Natural killer cell (primary cell): ENCODE data around the gene ERICH6B. TPM values are rescaled to one million over a fixed set of nuclear protein-coding genes. Genes with fewer than 3 reads are reported as not detected.

ENCODE experiments used
- ATAC-seq, 3 donors: fragments of 150-1000 bp in 2 of 3; fragments of 200-7000 bp in 1 of 3; cut with Tn5 transposase; 1 replicate in 1 of 3; 2 replicates in 2 of 3; pipeline ENCODE4 v1.10.0; 2021; ENCODE audit warnings: mild to moderate bottlenecking in 2 of 3, moderate library complexity in 2 of 3
- DNase-seq, 2 donors: peaks; one replicate each; pipeline versions ENCODE4 v3.0.0 to v3.0.0-alpha.2; 2013 to 2021; ENCODE audit warnings: mixed read lengths in 1 of 2
- H3K27ac ChIP-seq: one replicate; pipeline ENCODE4 v1.5.1; 2013; ENCODE audit warnings: mild to moderate bottlenecking, low read length
- H3K27me3 ChIP-seq: one replicate; pipeline ENCODE4 v1.6.1; 2013; ENCODE audit warnings: low read length; ENCODE audit not compliant: control insufficient read depth, insufficient read depth
- H3K36me3 ChIP-seq: one replicate; pipeline ENCODE4 v1.6.1; 2013; ENCODE audit warnings: low read length; ENCODE audit not compliant: control insufficient read depth, insufficient read depth
- H3K4me1 ChIP-seq: one replicate; pipeline ENCODE4 v1.6.1; 2013; ENCODE audit warnings: low read length; ENCODE audit not compliant: control insufficient read depth, insufficient read depth
- H3K4me3 ChIP-seq: one replicate; pipeline ENCODE4 v1.5.1; 2013; ENCODE audit warnings: low read length
- H3K9me3 ChIP-seq: one replicate; pipeline ENCODE4 v1.6.1; 2013; ENCODE audit warnings: low read length; ENCODE audit not compliant: control insufficient read depth, insufficient read depth
- H3K27ac Mint-ChIP-seq, 2 donors: one replicate each; pipeline ENCODE4 v1.8.0; 2022; ENCODE audit warnings: mild to moderate bottlenecking in 2 of 2, mixed read lengths in 2 of 2, moderate library complexity in 1 of 2
- H3K27me3 Mint-ChIP-seq, 2 donors: one replicate each; pipeline ENCODE4 v1.8.0; 2022; ENCODE audit warnings: low read depth in 2 of 2, mixed read lengths in 2 of 2
- H3K36me3 Mint-ChIP-seq: one replicate; pipeline ENCODE4 v1.8.0; 2022; ENCODE audit warnings: mixed read lengths
- H3K4me1 Mint-ChIP-seq, 2 donors: one replicate each; pipeline ENCODE4 v1.8.0; 2022; ENCODE audit warnings: mixed read lengths in 2 of 2
- H3K4me3 Mint-ChIP-seq: one replicate; pipeline ENCODE4 v1.8.0; 2022; ENCODE audit warnings: mild to moderate bottlenecking, moderate library complexity, mixed read lengths
- H3K9me3 Mint-ChIP-seq, 2 donors: one replicate each; pipeline ENCODE4 v1.8.0; 2022; ENCODE audit warnings: mixed read lengths in 2 of 2
- CTCF ChIP-seq: fragments of 200-600 bp; IDR thresholded peaks from one replicate; pipeline ENCODE4 v1.8.0; 2022; ENCODE audit warnings: antibody characterized with exemption
- WGBS: methylation state at CpG from one replicate; pipeline ENCODE4 v1.1.7; 2013; ENCODE audit warnings: missing lambda C conversion rate; ENCODE audit not compliant: insufficient coverage; 5-methylcytosine and 5-hydroxymethylcytosine counted together
- intact Hi-C: fragments of 100-400 bp; cut with micrococcal nuclease; formaldehyde crosslinking; loops from one replicate; pipeline ENCODE4 v1.14.2; 2022
- total RNA-seq, 4 donors: library from RNA; stranded (reverse); fragments of 120-200 nt in 1 of 4; gene quantifications; one replicate each; pipeline versions ENCODE4 v1.2.3 to v1.2.4, GENCODE V29; 2013 to 2022

The ERICH6B gene
- total RNA-seq, 3 donors from 2014 or later (not counting 1 experiment from before 2014, with no cell fraction given): not detected

- Mint-ChIP-seq H3K4me1 (peaks cover 6 to 11% of the 10 kb centered on the region in 2 donors), H3K27ac (peak overlapping the region in 1 of 2 donors; percentile 31), H3K36me3 (peaks cover 31% of the 10 kb centered on the region), H3K4me3 (no peak overlapping the region), H3K27me3 (no peaks in the 10 kb centered on the region), H3K9me3 (no peaks in the 10 kb centered on the region)
- Histone ChIP-seq H3K27me3 (no peaks in the 10 kb centered on the region), H3K4me1 (no peaks in the 10 kb centered on the region), H3K27ac (no peak overlapping the region), H3K36me3 (peaks cover 76% of the 10 kb centered on the region), H3K4me3 (no peak overlapping the region), H3K9me3 (no peaks in the 10 kb centered on the region)
- DNase-seq (no peak), ATAC-seq (no peak)
- TF ChIP-seq CTCF: no peak
- intact Hi-C loops: no loop called here
- WGBS: 98% methylated on average over 6 of the region's 6 CpGs
Observed at GRCh38 chr13:45527699-45528462, 87.7 kb downstream of the ERICH6B start.

- DNase-seq: no peak
- H3K4me3 Mint-ChIP-seq: no peak overlapping the region
- no peaks in the 10 kb centered on the region for H3K9me3 Mint-ChIP-seq
- H3K36me3 ChIP-seq: peaks cover 73% of the 10 kb centered on the region
- TF ChIP-seq CTCF: no peak
- H3K4me1 ChIP-seq: no peaks in the 10 kb centered on the region
- no peak for ATAC-seq
- H3K27ac ChIP-seq: no peak overlapping the region
- peaks cover 11 to 14% of the 10 kb centered on the region in 2 donors for H3K4me1 Mint-ChIP-seq
- no peaks in the 10 kb centered on the region for H3K27me3 Mint-ChIP-seq
- no peaks in the 10 kb centered on the region for H3K9me3 ChIP-seq
- H3K36me3 Mint-ChIP-seq: peaks cover 25% of the 10 kb centered on the region
- no peaks in the 10 kb centered on the region for H3K27me3 ChIP-seq
- whole genome bisulfite sequencing: 100% methylated on average over 2 of the region's 2 CpGs
- intact Hi-C loops: no loop called here
- H3K4me3 ChIP-seq: no peak overlapping the region
- peak overlapping the region; percentile 41 to 48 for H3K27ac Mint-ChIP-seq
Observed at GRCh38 chr13:45522571-45522970, 93.0 kb downstream of the ERICH6B start.

GRCh38 chr13:45521297-45521696 lies 94.2 kb downstream of the ERICH6B start:
- no peak overlapping the region for H3K4me3 Mint-ChIP-seq
- DNase-seq: no peak
- H3K27ac ChIP-seq: no peak overlapping the region
- H3K36me3 ChIP-seq: peaks cover 74% of the 10 kb centered on the region
- H3K36me3 Mint-ChIP-seq: peaks cover 19% of the 10 kb centered on the region
- no peak for TF ChIP-seq CTCF
- intact Hi-C loops: no loop called here
- no peak for ATAC-seq
- peaks cover 6 to 14% of the 10 kb centered on the region in 2 donors for H3K4me1 Mint-ChIP-seq
- no peak overlapping the region for H3K4me3 ChIP-seq
- no peak overlapping the region for H3K27ac Mint-ChIP-seq
- H3K9me3 Mint-ChIP-seq: no peaks in the 10 kb centered on the region
- H3K27me3 Mint-ChIP-seq: no peaks in the 10 kb centered on the region
- H3K9me3 ChIP-seq: no peaks in the 10 kb centered on the region
- H3K27me3 ChIP-seq: no peaks in the 10 kb centered on the region
- H3K4me1 ChIP-seq: no peaks in the 10 kb centered on the region
- 93% methylated on average over 4 of the region's 4 CpGs for WGBS

GRCh38 chr13:45519493-45519892 lies 96.0 kb downstream of the ERICH6B start:
- intact Hi-C loops: no loop called here
- peaks cover 0 to 9% of the 10 kb centered on the region in 2 donors for H3K4me1 Mint-ChIP-seq
- H3K27me3 Mint-ChIP-seq: no peaks in the 10 kb centered on the region
- ATAC-seq (no peak), DNase-seq (no peak)
- Histone ChIP-seq H3K4me3 (no peak overlapping the region), H3K4me1 (no peaks in the 10 kb centered on the region), H3K27ac (no peak overlapping the region), H3K9me3 (no peaks in the 10 kb centered on the region), H3K36me3 (peaks cover 74% of the 10 kb centered on the region), H3K27me3 (no peaks in the 10 kb centered on the region)
- no peak overlapping the region for H3K4me3 Mint-ChIP-seq
- 100% methylated on average over 1 of the region's 4 CpGs for WGBS
- no peaks in the 10 kb centered on the region for H3K9me3 Mint-ChIP-seq
- peak overlapping the region in 1 of 2 donors; percentile 68 for H3K27ac Mint-ChIP-seq
- H3K36me3 Mint-ChIP-seq: peaks cover 7% of the 10 kb centered on the region
- no peak for TF ChIP-seq CTCF
